Mucosa of gallbladder (tissue), 1 donor: ENCODE data around the gene RNF38. TPM values are rescaled to one million over a fixed set of nuclear protein-coding genes. Genes with fewer than 3 reads are reported as not detected.
"Not testable (repeated sequence)": the region's sequence is repeated elsewhere in the genome, so short reads cannot be mapped to it uniquely, and the experiment has no call there.

ENCODE experiments used
- DNase-seq: peaks from one replicate; pipeline ENCODE4 v3.0.0-alpha.2; 2020; ENCODE audit warnings: low spot score
- total RNA-seq: library from RNA; stranded (reverse); gene quantifications from one replicate; pipeline ENCODE4 v1.2.1, GENCODE V29; 2021
- donor health status: DM: no; HTN: no; CAD: no.

Gene RNF38
- total RNA-seq, 1 donor from 2014 or later, result 49.7 TPM

DNA sequence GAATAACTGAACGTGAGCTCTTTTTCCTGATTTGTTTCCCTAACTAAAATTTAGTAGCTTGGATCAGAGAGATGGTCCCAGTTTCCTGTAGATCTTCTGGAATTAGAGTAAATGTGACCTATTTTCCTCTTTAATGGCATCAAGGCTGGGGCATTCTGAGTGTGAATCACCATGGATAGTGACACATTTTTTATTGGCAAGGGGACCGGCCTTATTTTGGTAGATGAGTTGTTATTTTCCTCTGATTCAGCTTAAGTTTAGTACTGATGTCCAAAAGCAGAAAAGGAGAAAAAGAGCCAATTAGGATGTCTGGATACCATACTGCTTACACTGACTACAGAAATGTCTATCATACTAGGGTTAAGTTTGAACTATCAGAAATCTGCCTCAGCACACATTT lies 68.1 kb downstream of the RNF38 start:
- DNase-seq, result no peak

DNA sequence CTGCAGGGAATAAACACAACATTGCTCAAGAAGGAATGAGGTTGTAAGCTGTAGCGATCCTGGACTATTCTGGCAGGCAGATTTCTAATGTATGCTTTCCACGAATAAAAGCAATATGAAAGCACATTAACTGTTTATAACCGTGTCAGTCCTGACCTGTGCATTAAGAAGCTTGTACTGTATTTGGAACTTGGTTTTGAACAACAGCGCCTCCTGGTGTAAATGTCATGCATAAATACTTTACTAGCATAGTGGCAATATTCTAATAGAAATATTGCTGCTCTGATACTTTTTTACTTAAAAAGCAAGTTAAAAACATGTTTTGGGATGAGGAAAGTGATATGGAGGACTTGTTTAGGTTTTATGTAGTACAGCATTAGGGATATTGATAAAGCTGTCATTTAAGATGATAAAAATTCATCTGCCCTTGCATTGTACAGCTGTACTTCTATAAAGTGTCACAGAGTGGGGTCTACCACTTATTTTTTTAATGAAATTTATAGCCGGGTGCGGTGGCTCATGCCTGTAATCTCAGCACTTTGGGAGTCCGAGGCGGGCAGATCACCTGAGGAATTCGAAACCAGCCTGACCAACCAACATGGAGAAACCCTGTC lies 71.2 kb downstream of the RNF38 start:
- peak; percentile 61 for DNase-seq

- no peak for DNase-seq
These were observed 74.8 kb downstream of the RNF38 start for GRCh38 chr9:36325081-36325828.

DNA sequence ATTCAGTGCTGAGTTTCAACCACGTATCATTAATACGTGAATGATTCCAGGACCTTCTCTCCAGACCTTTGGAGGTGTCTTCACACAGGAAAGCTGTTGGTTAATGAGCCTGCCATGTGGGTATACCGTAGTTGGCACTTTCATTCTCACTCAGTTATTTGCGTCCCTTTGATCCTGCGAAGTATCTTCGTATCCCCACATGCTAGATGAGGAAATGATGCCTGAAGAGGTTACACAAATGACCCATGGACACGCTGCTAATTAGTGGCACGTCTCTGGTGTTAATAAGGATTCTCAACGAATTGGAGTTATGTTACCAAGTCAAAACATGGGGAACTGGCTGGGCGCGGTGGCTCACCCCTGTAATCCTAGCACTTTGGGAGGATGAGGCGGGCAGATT lies 76.1 kb downstream of the RNF38 start:
- no peak for DNase-seq

- DNase-seq, result no peak
These were observed 77.6 kb downstream of the RNF38 start for GRCh38 chr9:36322462-36322861.

GRCh38 chr9:36321903-36322302 lies 78.2 kb downstream of the RNF38 start:
- DNase-seq, result not testable (repeated sequence)

DNA sequence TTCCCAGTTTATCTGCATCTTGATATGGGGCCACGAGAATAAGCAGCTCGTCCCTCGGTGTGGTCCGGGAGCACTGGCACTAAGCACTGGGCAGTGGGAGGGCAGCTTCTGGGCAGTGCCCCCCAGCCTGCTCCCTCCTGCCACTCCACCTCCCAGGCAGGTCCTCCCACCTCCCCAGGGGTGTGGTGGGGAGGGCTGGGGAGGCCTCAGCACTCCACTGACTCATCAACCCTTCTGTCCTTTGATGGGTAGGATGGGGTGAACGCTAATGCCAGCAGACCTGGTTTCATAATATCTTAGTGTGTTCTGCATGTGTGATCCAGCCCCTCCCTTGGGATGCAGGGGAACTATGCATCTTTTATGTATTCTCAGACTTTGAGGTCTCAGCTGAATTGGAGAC lies 79.6 kb downstream of the RNF38 start:
- no peak for DNase-seq

GRCh38 chr9:36319806-36320205 lies 80.3 kb downstream of the RNF38 start:
- DNase-seq, result peak; percentile 62

- DNase-seq, result no peak
These were observed 80.9 kb downstream of the RNF38 start for GRCh38 chr9:36319183-36319582.

DNA sequence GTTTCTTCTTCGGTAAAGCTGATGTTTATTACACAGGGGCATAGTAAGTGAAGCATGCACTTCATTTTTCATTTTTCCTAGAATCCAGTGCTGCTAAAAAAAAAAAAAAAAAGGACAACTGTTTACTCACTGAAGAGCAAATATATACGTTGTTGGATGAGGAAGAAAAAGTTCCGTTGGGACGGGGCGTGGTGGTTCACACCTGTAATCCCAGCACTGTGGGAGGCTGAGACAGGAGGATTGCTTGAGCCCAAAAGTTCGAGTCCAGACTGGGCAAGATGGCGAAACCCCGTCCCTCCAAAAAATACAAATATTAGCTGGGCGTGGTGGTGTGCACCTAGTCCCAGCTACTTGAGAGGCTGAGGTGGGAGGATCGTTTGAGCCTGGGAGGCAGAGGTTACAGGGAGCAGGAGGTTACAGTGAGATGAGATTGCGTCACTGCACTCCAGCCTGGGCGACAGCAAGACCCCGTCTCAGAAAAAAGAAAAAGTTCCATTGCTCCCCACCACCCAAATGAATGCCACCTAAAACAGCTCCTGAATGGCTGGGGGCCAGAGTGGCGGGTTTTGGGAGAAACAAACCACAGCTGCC lies 81.8 kb downstream of the RNF38 start:
- DNase-seq, result no peak

DNA sequence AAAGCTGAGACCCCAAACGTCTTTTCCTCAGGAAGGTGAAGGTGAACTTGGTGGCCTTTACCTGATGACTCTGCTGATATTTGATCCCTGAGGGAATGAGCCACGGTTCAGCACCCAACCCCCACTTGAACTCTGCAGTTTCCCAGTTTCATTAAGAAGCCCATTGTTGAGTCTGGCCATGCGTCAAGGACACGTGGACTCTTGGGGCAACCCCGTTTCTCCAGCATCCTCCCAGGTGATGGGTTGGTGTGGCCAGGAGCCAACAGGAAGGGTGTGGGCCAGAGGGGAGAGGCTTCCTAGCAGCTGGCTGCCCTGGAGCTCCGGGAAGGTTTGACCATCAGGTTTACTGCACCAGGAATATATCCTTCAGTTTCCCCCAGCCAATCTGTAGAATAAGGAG lies 82.3 kb downstream of the RNF38 start:
- DNase-seq, result peak; percentile 91

DNA sequence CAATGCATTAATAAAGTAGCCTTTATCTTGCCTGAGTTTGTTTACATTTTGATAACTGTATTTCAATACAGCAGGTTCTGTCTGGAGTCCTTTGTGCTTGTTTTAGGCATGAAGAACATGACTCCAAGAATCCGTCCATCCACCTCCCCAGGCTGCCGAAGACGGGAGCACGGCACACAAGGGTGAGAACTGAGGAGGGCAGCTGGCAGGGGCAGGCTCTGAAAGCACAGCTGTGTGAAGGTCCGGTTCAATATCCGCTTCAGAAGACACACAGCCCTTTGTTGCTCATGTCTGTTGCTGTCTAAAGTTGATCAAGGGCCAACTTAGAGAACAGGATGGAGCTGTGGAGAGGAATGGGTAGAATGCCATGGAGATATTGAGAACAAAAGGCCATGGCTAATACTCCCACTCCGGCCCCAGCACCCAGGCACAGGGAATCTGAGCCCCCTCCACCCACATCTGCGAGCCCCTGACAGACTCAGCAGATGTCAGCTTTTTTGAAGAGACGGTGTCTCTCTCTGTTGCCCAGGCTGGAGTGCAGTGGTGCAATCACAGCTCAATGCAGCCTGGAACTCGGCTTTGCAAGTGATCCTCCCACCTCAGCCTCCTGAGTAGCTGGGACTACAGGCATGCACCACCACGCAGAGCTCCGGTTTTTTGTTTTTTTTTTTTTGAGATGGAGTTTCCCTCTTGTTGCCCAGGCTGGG lies 83.3 kb downstream of the RNF38 start:
- peak; percentile 40 for DNase-seq

DNA sequence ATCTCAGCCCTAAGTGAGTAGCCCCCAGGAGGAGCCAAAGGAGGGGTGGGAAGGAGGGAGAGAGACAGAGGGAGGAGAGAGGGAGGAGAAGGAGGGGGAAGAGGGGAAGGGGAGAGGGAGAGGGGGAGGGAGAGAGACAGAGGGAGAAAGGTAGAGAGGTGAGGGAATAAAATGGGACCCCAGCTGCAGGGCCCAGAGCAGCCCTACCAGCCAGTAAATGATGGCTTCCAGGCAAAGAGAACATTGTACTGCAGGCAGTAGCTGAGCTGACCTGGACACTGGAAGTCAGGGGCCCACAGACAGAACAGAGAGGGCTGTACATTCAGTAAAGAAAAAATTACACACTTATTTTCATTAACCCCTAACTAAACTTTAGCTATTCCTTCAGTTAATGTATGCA lies 84.0 kb downstream of the RNF38 start:
- DNase-seq, result no peak

- no peak for DNase-seq
These were observed 84.8 kb downstream of the RNF38 start for GRCh38 chr9:36315283-36315682.

GRCh38 chr9:36314740-36315139 lies 85.3 kb downstream of the RNF38 start:
- DNase-seq, result no peak

GRCh38 chr9:36306471-36307306 lies 93.4 kb downstream of the RNF38 start:
- DNase-seq, result no peak

DNA sequence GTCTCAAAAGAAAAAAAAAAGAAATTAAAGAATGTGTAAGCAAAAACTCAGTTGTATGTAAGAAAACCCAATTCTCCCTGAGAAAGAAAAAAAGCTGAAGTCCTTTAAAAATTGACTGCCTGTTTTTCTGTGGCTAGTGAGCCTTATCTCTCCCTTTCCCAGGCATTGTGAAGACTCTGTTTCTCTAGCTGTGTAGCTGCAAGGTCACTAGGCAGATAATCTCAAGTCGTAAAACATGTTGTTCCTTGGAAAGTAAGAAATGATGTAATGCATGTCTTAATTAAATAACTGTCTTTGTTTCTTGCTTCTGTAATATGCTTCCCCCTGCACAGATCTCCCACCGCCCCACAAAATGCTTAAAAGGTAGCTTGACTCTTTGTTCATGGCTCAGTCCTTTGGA lies 95.7 kb downstream of the RNF38 start:
- DNase-seq, result not testable (repeated sequence)

GRCh38 chr9:36301227-36301626 lies 98.8 kb downstream of the RNF38 start:
- DNase-seq, result no peak

DNA sequence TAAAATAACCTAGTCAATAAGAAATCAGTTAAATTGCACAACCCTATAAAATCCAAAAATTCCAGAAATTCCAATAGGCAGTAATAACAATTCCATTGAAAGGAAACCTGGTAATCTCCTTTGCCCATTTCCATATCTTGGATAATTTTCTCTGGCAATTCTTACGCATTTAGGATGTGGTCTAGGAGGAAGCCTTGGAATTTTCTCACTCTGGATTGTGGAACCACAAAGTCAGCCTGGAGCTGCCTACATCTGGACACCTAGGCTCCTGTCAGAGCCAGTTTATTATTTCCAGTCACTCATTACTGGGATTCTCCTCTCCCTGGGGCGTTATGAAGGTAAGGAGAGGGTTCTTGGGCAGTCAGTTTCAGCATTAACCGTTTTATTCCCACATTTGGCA lies 101.5 kb downstream of the RNF38 start:
- DNase-seq, result no peak

GRCh38 chr9:36297798-36298197 lies 102.3 kb downstream of the RNF38 start:
- no peak for DNase-seq

DNA sequence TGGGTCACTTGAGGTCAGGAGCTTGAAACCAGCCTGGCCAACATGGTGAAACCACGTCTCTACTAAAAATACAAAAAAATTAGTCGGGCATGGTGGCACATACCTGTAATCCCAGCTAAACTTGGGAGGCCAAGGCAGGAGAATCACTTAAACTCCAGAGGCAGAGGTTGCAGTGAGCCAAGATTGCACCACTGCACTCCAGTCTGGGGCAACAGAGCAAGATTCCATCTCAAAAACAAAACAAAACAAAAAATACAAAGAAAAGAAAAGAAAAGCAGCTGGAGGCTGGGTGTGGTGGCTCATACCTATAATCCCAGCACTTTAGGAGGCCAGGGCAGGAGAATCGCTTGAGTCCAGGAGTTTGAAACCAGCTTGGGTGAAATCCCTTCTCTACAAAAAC lies 105.1 kb downstream of the RNF38 start:
- DNase-seq, result not testable (repeated sequence)

DNA sequence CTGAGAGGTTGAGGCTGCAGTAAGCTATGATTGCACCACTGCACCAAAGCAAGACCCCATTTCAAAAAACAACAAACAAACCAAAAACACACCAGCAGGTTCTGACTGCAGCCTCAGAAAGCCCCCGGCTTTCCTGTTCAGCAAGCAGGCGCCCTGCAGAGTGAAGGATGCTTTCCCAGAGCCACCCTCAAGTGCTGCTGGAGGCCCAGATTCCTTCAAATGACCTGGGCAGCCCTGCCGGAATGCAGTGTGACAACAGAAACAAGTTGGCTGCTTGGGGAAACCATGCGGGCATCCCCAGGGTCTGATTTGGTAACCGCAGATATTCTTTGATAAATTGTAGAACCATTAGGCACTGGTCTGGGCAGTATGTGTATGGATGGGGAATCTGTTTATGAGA lies 106.2 kb downstream of the RNF38 start:
- no peak for DNase-seq
